Fibroblast of the aortic adventitia (primary cell): ENCODE measurements around the gene PLPP1. TPM values are rescaled to one million over a fixed set of nuclear protein-coding genes. Genes with fewer than 3 reads are reported as not detected.

Experiments
- DNase-seq: peaks from one replicate; pipeline ENCODE4 v3.0.0-alpha.2; 2010; ENCODE audit warnings: low read depth
- H3K4me3 ChIP-seq: 2 replicates; pipeline ENCODE4 v1.5.1; 2011; ENCODE audit warnings: low read depth, mild to moderate bottlenecking, control low read depth, low read length, moderate library complexity
- total RNA-seq: library from RNA; depleted of rRNA; stranded (reverse); fragments of >200 nt; gene quantifications from 2 replicates; pipeline ENCODE4 v1.2.3, GENCODE V29; 2012; ENCODE audit warnings: low replicate concordance
- TF ChIP-seq, protein P1 (sequence below): IDR thresholded peaks from 2 replicates; pipeline ENCODE4 v1.5.1; 2011; ENCODE audit warnings: mild to moderate bottlenecking, low read length, control low read depth, inconsistent platforms; ENCODE audit not compliant: insufficient read depth

Gene PLPP1
- total RNA-seq, 1 donor, result 71.8 TPM

DNA sequence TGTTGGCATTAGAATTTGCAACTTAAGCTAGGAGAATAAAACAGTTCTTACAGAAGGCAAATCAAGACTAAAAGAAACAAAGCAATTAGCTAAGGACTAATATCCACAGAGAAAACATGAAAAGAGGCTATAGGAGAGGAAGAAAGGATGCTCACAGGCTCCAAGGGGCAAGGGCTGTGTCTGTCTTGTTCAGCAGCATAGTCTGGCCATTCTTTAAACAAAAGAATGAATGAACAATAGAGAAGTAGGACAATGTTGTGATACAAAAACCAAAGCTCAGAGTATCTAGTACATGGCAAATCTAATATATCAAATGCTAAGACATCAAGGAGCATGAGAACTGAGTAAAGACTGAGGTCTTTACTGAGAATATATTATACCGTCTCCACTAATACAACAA is 39.5 kb downstream of the PLPP1 start:
- H3K4me3 ChIP-seq, result no peak overlapping the region
- TF ChIP-seq, protein P1, sequence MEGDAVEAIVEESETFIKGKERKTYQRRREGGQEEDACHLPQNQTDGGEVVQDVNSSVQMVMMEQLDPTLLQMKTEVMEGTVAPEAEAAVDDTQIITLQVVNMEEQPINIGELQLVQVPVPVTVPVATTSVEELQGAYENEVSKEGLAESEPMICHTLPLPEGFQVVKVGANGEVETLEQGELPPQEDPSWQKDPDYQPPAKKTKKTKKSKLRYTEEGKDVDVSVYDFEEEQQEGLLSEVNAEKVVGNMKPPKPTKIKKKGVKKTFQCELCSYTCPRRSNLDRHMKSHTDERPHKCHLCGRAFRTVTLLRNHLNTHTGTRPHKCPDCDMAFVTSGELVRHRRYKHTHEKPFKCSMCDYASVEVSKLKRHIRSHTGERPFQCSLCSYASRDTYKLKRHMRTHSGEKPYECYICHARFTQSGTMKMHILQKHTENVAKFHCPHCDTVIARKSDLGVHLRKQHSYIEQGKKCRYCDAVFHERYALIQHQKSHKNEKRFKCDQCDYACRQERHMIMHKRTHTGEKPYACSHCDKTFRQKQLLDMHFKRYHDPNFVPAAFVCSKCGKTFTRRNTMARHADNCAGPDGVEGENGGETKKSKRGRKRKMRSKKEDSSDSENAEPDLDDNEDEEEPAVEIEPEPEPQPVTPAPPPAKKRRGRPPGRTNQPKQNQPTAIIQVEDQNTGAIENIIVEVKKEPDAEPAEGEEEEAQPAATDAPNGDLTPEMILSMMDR, result no peak
- no peak for DNase-seq

DNA sequence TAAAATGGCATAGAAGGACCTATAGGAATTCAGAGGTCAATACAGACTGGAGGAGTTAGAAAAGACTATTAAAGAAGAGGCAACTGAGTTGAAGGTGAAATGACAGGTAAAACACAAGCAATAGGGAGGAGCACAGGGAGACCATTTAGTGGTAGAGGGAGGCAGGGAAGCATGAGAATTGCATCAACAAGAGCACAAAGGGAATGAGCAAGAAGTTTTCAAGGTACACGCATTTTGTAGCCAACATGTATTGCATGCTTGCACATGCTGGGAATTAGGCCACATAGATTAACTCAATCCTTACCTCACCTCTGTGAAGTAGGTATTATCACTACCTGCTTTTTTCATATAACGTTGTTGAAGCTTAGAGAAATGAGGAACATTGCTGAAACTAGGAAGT is 42.3 kb downstream of the PLPP1 start:
- no peak overlapping the region for H3K4me3 ChIP-seq
- no peak for DNase-seq
- TF ChIP-seq, protein P1, result no peak

DNA sequence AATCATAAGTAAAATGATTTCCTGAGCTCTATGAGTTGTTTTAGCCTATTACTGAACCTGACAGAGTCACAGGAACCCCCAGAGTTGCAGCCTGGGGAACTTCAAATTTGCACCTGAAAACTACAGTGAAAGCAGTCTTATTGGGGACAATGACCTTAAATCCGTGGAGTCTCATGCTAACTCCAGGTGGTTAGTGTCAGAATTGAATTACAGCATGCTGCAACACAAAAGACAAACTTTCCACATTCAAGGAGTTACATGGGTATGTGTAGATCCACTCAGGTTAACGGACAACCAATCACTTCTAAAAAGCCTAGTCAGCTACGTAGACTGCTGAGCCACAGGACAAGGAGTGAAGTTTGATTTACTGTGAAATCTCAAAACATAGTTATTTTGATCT is 49.7 kb downstream of the PLPP1 start:
- no peak for DNase-seq
- H3K4me3 ChIP-seq, result no peak overlapping the region
- TF ChIP-seq, protein P1, result no peak

DNA sequence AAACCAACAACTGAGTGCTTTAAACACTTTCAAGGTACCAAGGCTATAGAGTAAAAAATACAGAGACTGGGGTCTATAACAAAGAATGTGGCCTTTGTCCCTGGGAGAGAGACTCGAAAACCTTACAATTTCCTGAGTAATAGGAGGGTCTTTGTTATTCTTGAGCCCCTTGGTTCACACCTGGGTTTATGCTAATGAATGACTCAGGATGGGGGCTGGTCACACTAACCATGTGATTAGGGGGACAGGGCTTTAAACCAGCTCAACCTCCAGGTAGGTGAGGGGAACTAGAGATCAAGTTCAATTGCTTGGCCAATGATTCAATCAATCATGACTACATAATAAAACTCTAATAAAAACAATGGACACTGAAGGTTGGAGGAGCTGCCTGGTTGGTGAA is 50.2 kb downstream of the PLPP1 start:
- TF ChIP-seq, protein P1, result no peak
- no peak overlapping the region for H3K4me3 ChIP-seq

DNA sequence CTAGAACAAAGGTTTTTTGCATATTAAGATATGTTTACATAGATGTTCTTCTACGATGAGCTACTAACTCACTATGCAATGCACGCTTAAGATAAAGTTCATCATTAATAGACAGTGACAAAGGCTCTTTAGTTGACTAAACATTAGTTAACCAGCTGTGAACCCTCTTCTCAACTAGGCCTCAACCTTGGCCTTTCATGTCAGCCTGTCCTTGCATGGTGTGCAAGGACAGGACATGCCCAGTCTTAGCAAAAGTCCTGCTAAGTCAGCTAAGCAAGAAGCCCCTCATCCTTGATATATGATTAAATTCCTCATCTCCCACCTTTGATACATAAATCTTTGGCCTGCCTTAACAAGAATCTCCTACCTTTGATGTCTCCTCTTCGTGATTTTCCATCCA is 50.9 kb downstream of the PLPP1 start:
- H3K4me3 ChIP-seq, result no peak overlapping the region
- DNase-seq, result no peak
- TF ChIP-seq, protein P1, result no peak

More for the DNA sequence above, 50.2 kb downstream of the PLPP1 start:
- no peak for DNase-seq

DNA sequence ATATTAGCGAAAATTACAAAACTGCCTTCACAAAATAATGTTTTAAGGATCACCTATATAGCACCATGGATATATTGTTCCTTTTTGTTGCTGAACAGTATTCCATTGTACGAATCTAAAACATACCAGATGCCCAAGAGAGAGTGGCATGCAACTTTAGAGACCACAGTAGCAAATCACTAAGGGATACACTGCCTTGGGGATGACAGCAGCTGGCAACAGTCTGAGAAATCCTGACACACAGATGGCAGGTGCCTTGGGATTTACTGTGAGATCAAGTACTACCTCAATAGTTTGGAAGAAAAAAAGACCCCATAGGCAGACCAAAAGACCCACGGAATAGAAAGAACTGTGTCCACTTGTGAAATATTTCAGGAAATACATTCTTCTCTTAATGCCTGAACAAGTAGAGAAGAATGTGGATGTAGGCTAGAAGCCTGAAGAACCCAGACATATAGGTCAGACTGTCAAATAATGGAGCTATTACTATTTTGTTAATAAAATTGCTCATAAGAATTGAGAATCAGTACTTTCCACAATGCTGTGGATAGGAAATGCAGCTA is 53.4 kb downstream of the PLPP1 start:
- DNase-seq, result peak; percentile 5

More for the DNA sequence above, 53.4 kb downstream of the PLPP1 start:
- H3K4me3 ChIP-seq, result no peak overlapping the region
- TF ChIP-seq, protein P1, result no peak
